Measurements from ENCODE around the gene PDLIM3. TPM values are rescaled to one million over a fixed set of nuclear protein-coding genes. Genes with fewer than 3 reads are reported as not detected.
"Not testable (repeated sequence)": the region's sequence is repeated elsewhere in the genome, so short reads cannot be mapped to it uniquely, and the experiment has no call there.

The PDLIM3 gene
- total RNA-seq, 1 experiment from 2014 or later = 6.2 TPM

DNA sequence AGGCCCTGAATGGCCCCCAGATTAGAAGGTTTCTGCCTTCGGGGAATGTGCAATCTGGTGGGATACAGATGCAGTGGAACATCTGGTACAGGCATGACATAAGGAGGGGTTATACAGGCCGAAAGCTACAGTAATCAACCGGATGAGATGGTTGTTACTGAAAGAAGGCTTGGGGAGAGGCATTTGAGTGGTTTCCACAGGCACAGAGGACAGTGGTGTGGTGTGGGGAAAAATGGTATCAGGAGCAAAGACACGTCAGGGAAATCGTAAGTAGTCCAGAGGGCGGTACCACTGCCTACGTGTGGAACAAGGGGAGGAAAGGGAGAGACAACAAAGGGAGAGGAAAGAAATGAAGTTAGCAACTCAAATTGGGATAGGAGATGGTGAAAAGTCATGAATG lies 3.0 kb downstream of the PDLIM3 start:
- DNase-seq (ENCODE audit: low spot score) = no peak
- ChIA-PET POLR2A (no interaction called here), CTCF (interaction anchor here (0.8 kb wide), 1 partner anchor 66 kb away, joined by 4 read pairs; no protein-coding TSS in a partner anchor)
- H3K27me3 Mint-ChIP-seq (ENCODE audit: low read depth) = peaks cover 18% of the 10 kb centered on the region
- no peak for TF ChIP-seq TP53 (CRISPR knock-in tag; IDR thresholded peaks at IDR 0.05)
- TF ChIP-seq SMAD4 (CRISPR knock-in tag; IDR thresholded peaks at IDR 0.05) = no peak
- no peak for TF ChIP-seq KAT7 (CRISPR knock-in tag; IDR thresholded peaks at IDR 0.05; ENCODE audit: borderline replicate concordance)
- no peak for TF ChIP-seq ZNF396 (CRISPR knock-in tag; IDR thresholded peaks at IDR 0.05; ENCODE audit: borderline replicate concordance)
- no peak for TF ChIP-seq SMAD3 (CRISPR knock-in tag; IDR thresholded peaks at IDR 0.05; ENCODE audit: borderline replicate concordance)
- TF ChIP-seq, protein P1, sequence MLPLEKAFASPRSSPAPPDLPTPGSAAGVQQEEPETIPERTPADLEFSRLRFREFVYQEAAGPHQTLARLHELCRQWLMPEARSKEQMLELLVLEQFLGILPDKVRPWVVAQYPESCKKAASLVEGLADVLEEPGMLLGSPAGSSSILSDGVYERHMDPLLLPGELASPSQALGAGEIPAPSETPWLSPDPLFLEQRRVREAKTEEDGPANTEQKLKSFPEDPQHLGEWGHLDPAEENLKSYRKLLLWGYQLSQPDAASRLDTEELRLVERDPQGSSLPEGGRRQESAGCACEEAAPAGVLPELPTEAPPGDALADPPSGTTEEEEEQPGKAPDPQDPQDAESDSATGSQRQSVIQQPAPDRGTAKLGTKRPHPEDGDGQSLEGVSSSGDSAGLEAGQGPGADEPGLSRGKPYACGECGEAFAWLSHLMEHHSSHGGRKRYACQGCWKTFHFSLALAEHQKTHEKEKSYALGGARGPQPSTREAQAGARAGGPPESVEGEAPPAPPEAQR (CRISPR knock-in tag; IDR thresholded peaks at IDR 0.05) = no peak
- TF ChIP-seq, protein P2, sequence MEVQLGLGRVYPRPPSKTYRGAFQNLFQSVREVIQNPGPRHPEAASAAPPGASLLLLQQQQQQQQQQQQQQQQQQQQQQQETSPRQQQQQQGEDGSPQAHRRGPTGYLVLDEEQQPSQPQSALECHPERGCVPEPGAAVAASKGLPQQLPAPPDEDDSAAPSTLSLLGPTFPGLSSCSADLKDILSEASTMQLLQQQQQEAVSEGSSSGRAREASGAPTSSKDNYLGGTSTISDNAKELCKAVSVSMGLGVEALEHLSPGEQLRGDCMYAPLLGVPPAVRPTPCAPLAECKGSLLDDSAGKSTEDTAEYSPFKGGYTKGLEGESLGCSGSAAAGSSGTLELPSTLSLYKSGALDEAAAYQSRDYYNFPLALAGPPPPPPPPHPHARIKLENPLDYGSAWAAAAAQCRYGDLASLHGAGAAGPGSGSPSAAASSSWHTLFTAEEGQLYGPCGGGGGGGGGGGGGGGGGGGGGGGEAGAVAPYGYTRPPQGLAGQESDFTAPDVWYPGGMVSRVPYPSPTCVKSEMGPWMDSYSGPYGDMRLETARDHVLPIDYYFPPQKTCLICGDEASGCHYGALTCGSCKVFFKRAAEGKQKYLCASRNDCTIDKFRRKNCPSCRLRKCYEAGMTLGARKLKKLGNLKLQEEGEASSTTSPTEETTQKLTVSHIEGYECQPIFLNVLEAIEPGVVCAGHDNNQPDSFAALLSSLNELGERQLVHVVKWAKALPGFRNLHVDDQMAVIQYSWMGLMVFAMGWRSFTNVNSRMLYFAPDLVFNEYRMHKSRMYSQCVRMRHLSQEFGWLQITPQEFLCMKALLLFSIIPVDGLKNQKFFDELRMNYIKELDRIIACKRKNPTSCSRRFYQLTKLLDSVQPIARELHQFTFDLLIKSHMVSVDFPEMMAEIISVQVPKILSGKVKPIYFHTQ (CRISPR knock-in tag; IDR thresholded peaks at IDR 0.05) = no peak
- TF ChIP-seq, protein P3, sequence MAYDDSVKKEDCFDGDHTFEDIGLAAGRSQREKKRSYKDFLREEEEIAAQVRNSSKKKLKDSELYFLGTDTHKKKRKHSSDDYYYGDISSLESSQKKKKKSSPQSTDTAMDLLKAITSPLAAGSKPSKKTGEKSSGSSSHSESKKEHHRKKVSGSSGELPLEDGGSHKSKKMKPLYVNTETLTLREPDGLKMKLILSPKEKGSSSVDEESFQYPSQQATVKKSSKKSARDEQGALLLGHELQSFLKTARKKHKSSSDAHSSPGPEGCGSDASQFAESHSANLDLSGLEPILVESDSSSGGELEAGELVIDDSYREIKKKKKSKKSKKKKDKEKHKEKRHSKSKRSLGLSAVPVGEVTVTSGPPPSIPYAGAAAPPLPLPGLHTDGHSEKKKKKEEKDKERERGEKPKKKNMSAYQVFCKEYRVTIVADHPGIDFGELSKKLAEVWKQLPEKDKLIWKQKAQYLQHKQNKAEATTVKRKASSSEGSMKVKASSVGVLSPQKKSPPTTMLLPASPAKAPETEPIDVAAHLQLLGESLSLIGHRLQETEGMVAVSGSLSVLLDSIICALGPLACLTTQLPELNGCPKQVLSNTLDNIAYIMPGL (CRISPR knock-in tag; IDR thresholded peaks at IDR 0.05) = no peak
- no peak for TF ChIP-seq CREM (CRISPR knock-in tag; IDR thresholded peaks at IDR 0.05)
- TF ChIP-seq ZNF317 (CRISPR knock-in tag; IDR thresholded peaks at IDR 0.05; ENCODE audit: borderline replicate concordance, low read depth) = no peak
- TF ChIP-seq ATF1 (CRISPR knock-in tag; IDR thresholded peaks at IDR 0.05) = no peak
- no peak for TF ChIP-seq FOXJ3 (CRISPR knock-in tag; IDR thresholded peaks at IDR 0.05; ENCODE audit: borderline replicate concordance)
- TF ChIP-seq TEAD1 (CRISPR knock-in tag; IDR thresholded peaks at IDR 0.05) = no peak
- TF ChIP-seq, protein P4, sequence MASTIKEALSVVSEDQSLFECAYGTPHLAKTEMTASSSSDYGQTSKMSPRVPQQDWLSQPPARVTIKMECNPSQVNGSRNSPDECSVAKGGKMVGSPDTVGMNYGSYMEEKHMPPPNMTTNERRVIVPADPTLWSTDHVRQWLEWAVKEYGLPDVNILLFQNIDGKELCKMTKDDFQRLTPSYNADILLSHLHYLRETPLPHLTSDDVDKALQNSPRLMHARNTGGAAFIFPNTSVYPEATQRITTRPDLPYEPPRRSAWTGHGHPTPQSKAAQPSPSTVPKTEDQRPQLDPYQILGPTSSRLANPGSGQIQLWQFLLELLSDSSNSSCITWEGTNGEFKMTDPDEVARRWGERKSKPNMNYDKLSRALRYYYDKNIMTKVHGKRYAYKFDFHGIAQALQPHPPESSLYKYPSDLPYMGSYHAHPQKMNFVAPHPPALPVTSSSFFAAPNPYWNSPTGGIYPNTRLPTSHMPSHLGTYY (CRISPR knock-in tag; IDR thresholded peaks at IDR 0.05) = no peak
- TF ChIP-seq, protein P5, sequence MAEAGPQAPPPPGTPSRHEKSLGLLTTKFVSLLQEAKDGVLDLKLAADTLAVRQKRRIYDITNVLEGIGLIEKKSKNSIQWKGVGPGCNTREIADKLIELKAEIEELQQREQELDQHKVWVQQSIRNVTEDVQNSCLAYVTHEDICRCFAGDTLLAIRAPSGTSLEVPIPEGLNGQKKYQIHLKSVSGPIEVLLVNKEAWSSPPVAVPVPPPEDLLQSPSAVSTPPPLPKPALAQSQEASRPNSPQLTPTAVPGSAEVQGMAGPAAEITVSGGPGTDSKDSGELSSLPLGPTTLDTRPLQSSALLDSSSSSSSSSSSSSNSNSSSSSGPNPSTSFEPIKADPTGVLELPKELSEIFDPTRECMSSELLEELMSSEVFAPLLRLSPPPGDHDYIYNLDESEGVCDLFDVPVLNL (CRISPR knock-in tag; IDR thresholded peaks at IDR 0.05; ENCODE audit: borderline replicate concordance, low read depth) = no peak
- TF ChIP-seq, protein P6, sequence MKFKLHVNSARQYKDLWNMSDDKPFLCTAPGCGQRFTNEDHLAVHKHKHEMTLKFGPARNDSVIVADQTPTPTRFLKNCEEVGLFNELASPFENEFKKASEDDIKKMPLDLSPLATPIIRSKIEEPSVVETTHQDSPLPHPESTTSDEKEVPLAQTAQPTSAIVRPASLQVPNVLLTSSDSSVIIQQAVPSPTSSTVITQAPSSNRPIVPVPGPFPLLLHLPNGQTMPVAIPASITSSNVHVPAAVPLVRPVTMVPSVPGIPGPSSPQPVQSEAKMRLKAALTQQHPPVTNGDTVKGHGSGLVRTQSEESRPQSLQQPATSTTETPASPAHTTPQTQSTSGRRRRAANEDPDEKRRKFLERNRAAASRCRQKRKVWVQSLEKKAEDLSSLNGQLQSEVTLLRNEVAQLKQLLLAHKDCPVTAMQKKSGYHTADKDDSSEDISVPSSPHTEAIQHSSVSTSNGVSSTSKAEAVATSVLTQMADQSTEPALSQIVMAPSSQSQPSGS (CRISPR knock-in tag; IDR thresholded peaks at IDR 0.05; ENCODE audit: borderline replicate concordance, low read depth) = no peak
- TF ChIP-seq, protein P7, sequence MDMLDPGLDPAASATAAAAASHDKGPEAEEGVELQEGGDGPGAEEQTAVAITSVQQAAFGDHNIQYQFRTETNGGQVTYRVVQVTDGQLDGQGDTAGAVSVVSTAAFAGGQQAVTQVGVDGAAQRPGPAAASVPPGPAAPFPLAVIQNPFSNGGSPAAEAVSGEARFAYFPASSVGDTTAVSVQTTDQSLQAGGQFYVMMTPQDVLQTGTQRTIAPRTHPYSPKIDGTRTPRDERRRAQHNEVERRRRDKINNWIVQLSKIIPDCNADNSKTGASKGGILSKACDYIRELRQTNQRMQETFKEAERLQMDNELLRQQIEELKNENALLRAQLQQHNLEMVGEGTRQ (CRISPR knock-in tag; IDR thresholded peaks at IDR 0.05) = no peak
- no peak for TF ChIP-seq NFATC4 (CRISPR knock-in tag; IDR thresholded peaks at IDR 0.05)
- TF ChIP-seq, protein P8, sequence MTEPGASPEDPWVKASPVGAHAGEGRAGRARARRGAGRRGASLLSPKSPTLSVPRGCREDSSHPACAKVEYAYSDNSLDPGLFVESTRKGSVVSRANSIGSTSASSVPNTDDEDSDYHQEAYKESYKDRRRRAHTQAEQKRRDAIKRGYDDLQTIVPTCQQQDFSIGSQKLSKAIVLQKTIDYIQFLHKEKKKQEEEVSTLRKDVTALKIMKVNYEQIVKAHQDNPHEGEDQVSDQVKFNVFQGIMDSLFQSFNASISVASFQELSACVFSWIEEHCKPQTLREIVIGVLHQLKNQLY (CRISPR knock-in tag; IDR thresholded peaks at IDR 0.05) = no peak
- H3K4me1 Mint-ChIP-seq = peaks cover 10% of the 10 kb centered on the region
- H3K4me3 Mint-ChIP-seq = no peak overlapping the region
- H3K9me3 Mint-ChIP-seq = no peaks in the 10 kb centered on the region
- no peaks in the 10 kb centered on the region for H3K36me3 Mint-ChIP-seq
- H3K27ac Mint-ChIP-seq = no peak overlapping the region
- ATAC-seq = no peak

DNA sequence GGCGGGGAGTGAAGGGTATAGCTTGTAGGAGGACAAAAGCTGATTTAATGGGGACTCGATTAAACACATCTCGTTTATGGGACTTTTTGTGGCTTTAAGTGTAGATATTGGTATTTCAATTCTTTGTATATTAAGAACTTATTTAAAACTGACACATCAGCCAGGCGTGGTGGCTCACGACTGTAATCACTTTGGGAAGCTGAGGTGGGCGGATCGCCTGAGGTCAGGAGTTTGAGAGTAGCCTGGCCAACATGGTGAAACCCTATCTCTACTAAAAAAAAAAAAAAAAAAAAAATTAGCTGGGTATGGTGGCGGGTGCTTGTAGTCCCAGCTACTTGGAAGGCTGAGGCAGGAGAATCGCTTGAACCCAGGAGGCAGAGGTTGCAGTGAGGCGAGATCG lies 3.7 kb downstream of the PDLIM3 start:
- not testable (repeated sequence) for H3K4me1 Mint-ChIP-seq; H3K27ac Mint-ChIP-seq; H3K36me3 Mint-ChIP-seq; ATAC-seq; DNase-seq (ENCODE audit: low spot score); H3K9me3 Mint-ChIP-seq; H3K4me3 Mint-ChIP-seq
- peaks cover 18% of the 10 kb centered on the region for H3K27me3 Mint-ChIP-seq (ENCODE audit: low read depth)
- POLR2A ChIA-PET = interaction anchor here (0.6 kb wide), 1 partner anchor 513 kb away, joined by 3 read pairs; the partner anchor contains the start of gene HELT
- CTCF ChIA-PET = interaction anchor here (0.8 kb wide), 1 partner anchor 66 kb away, joined by 4 read pairs; no protein-coding TSS in a partner anchor

Data from WTC11 (cell line).